ENCODE results near the gene KMT2E. TPM values are rescaled to one million over a fixed set of nuclear protein-coding genes. Genes with fewer than 3 reads are reported as not detected.

The KMT2E gene
- total and polyA plus RNA-seq, 3 donors from 2014 or later, result 21.1 to 133 (median 96.6) TPM

GRCh38 chr7:105096306-105096705 lies 82.3 kb downstream of the KMT2E start:
- H3K4me1 ChIP-seq, result no peaks in the 10 kb centered on the region
- DNase-seq, result no peak

DNA sequence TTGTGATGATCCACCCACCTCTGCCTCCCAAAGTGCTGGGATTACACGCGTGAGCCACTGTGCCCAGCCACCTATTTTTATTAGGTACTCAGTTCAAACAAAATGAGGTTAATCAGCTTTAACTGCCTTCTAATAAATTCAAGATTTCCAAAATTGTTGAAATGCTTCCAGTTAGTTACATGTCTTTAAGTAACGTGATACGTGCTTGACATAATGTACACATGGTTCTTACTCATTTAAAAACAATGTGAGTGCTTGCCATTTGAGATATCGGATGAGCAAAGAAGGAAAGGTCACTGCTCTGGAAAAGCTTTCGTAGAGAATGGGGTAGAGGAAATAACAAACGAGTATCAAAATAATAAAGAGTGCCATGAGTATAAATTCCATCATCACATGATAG lies 83.6 kb downstream of the KMT2E start:
- H3K4me1 ChIP-seq, result peaks cover 7% of the 10 kb centered on the region
- H3K27ac ChIP-seq, result no peak overlapping the region

More at GRCh38 chr7:105096306-105096705, 82.3 kb downstream of the KMT2E start:
- intact Hi-C loops (cut with DNase I; ENCODE audit: low total_unique reads), result no loop called here
- Histone ChIP-seq H3K36me3 (ENCODE audit: low read depth, missing control alignments) (no peaks in the 10 kb centered on the region), H3K4me3 (no peak overlapping the region), H3K27ac (no peak overlapping the region), H3K27me3 (no peaks in the 10 kb centered on the region), H3K9me3 (no peaks in the 10 kb centered on the region)
- WGBS, 2 donors, result 92 to 93% methylated on average over 3 of the region's 3 CpGs
- TF ChIP-seq, protein P1, sequence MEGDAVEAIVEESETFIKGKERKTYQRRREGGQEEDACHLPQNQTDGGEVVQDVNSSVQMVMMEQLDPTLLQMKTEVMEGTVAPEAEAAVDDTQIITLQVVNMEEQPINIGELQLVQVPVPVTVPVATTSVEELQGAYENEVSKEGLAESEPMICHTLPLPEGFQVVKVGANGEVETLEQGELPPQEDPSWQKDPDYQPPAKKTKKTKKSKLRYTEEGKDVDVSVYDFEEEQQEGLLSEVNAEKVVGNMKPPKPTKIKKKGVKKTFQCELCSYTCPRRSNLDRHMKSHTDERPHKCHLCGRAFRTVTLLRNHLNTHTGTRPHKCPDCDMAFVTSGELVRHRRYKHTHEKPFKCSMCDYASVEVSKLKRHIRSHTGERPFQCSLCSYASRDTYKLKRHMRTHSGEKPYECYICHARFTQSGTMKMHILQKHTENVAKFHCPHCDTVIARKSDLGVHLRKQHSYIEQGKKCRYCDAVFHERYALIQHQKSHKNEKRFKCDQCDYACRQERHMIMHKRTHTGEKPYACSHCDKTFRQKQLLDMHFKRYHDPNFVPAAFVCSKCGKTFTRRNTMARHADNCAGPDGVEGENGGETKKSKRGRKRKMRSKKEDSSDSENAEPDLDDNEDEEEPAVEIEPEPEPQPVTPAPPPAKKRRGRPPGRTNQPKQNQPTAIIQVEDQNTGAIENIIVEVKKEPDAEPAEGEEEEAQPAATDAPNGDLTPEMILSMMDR (IDR thresholded peaks at IDR 0.05), result no peak
- TF ChIP-seq POLR2A (IDR thresholded peaks at IDR 0.05), result no peak

GRCh38 chr7:105098863-105099515 lies 85.0 kb downstream of the KMT2E start:
- intact Hi-C loops (cut with DNase I; ENCODE audit: low total_unique reads), result no loop called here
- Histone ChIP-seq H3K27ac (no peak overlapping the region), H3K4me1 (peaks cover 11% of the 10 kb centered on the region), H3K27me3 (no peaks in the 10 kb centered on the region), H3K9me3 (no peaks in the 10 kb centered on the region), H3K36me3 (ENCODE audit: low read depth, missing control alignments) (no peaks in the 10 kb centered on the region), H3K4me3 (no peak overlapping the region)
- TF ChIP-seq POLR2A (IDR thresholded peaks at IDR 0.05), result no peak
- TF ChIP-seq, protein P1 (IDR thresholded peaks at IDR 0.05), result no peak
- no peak for DNase-seq
- WGBS, 2 donors, result 67 to 69% methylated on average over 2 of the region's 2 CpGs

More for the DNA sequence above, 83.6 kb downstream of the KMT2E start:
- Histone ChIP-seq H3K9me3 (no peaks in the 10 kb centered on the region), H3K36me3 (ENCODE audit: low read depth, missing control alignments) (no peaks in the 10 kb centered on the region), H3K27me3 (no peaks in the 10 kb centered on the region), H3K4me3 (no peak overlapping the region)
- intact Hi-C loops (cut with DNase I; ENCODE audit: low total_unique reads), result no loop called here
- no peak for TF ChIP-seq POLR2A (IDR thresholded peaks at IDR 0.05)
- TF ChIP-seq, protein P1 (IDR thresholded peaks at IDR 0.05), result no peak
- 65 to 67% methylated on average over 7 of the region's 7 CpGs for WGBS, 2 donors
- DNase-seq, result no peak

DNA sequence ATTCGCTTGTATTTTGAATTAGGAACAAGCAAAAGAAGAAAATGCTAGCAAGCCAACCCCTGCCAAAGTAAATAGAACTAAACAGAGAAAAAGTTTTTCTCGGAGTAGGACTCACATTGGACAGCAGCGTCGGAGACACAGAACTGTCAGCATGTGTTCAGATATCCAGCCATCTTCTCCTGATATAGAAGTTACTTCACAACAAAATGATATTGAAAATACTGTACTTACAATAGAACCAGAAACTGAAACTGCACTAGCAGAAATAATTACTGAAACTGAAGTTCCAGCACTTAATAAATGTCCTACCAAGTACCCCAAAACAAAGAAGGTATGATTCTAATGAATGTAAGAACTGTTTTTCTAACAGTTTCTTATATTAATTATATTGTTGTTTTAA lies 87.9 kb downstream of the KMT2E start:
- Histone ChIP-seq H3K4me1 (peaks cover 11% of the 10 kb centered on the region), H3K27me3 (no peaks in the 10 kb centered on the region), H3K27ac (no peak overlapping the region), H3K4me3 (no peak overlapping the region), H3K9me3 (no peaks in the 10 kb centered on the region), H3K36me3 (ENCODE audit: low read depth, missing control alignments) (no peaks in the 10 kb centered on the region)
- DNase-seq, result no peak
- intact Hi-C loops (cut with DNase I; ENCODE audit: low total_unique reads), result no loop called here
- TF ChIP-seq, protein P1 (IDR thresholded peaks at IDR 0.05), result no peak
- TF ChIP-seq POLR2A (IDR thresholded peaks at IDR 0.05), result no peak
- WGBS, 2 donors, result 49 to 50% methylated on average over 4 of the region's 4 CpGs

Measured in testis (tissue), 3 donors.